GM12891 (cell line): ENCODE data around the gene PSMG3.

Experiments
- DNase-seq: peaks from one replicate; pipeline ENCODE4 v3.0.0; 2011; ENCODE audit warnings: low spot score; ENCODE audit not compliant: insufficient read length
- FAIRE-seq: peaks from 2 replicates; lab custom pipeline; 2011; peaks lifted over from hg19 to GRCh38; lab: Jason Lieb, UNC
- PAX5 ChIP-seq: IDR thresholded peaks from 2 replicates; pipeline ENCODE4 v1.6.1; 2011; ENCODE audit warnings: low read length, moderate library complexity, mild to moderate bottlenecking; ENCODE audit not compliant: insufficient read depth, severe bottlenecking
- POLR2A ChIP-seq: IDR thresholded peaks from 2 replicates; pipeline ENCODE4 v1.6.1; 2011; ENCODE audit warnings: low read depth, low read length, control low read depth
- POLR2AphosphoS5 ChIP-seq: IDR thresholded peaks from 2 replicates; pipeline ENCODE4 v1.6.1; 2011; ENCODE audit warnings: low read depth, low read length, control low read depth
- POU2F2 ChIP-seq: IDR thresholded peaks from 2 replicates; pipeline ENCODE4 v1.6.1; 2011; ENCODE audit warnings: low read depth, mild to moderate bottlenecking, control low read depth, low read length, moderate library complexity
- SPI1 ChIP-seq: IDR thresholded peaks from 2 replicates; pipeline ENCODE4 v1.6.1; 2011; ENCODE audit warnings: low read depth, low read length, control low read depth
- TAF1 ChIP-seq: IDR thresholded peaks from 2 replicates; pipeline ENCODE4 v1.6.1; 2011; ENCODE audit warnings: low read depth, low read length, control low read depth

PSMG3 gene

DNA sequence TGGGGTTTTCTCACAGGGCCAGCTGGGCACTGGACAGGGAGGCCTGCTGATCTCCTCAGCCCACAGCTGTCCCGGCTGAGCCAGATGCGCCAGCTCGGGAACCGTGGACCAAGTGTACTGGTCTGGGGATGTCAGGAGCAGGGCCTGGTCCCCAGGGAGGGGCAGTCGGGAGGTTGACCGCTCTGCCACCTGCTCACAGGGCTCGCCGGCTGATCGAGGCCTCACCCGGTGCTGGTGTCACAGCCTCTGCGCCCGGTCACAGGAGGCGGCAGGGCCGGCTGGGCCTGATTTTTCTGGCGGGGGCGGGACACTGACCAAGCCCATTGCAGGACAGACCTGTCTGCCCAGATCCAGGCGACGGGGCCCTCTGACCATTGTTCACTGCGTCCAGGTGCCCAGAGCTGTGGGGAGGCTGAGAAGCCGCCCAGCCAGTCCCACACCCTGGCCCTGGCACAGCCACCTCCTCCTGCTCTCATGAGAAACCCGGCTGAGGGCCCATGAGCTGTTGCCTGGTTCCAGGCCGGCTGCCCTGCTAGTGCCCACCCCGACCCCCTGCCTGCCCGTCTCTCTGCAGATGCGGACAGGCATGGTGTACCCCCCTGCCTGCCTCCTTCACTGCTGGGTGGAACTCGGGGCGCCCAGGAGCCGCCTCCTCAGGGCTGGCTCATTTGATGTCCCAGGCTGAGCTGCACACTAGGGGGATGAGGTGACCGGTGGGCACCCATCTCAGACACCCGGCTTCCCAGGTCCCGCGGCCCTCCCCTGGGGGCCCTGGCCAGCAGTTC is 10.8 kb downstream of the PSMG3 start:
- no peak for TF ChIP-seq PAX5
- TF ChIP-seq SPI1: no peak
- TF ChIP-seq TAF1: no peak
- no peak for TF ChIP-seq POU2F2
- TF ChIP-seq POLR2A: no peak
- no peak for TF ChIP-seq POLR2AphosphoS5
- FAIRE-seq (no peak), DNase-seq (no peak)

GRCh38 chr7:1558181-1558811 is 11.5 kb downstream of the PSMG3 start:
- DNase-seq (no peak), FAIRE-seq (no peak)
- TF ChIP-seq TAF1: no peak
- no peak for TF ChIP-seq PAX5
- no peak for TF ChIP-seq SPI1
- no peak for TF ChIP-seq POLR2A
- no peak for TF ChIP-seq POU2F2
- no peak for TF ChIP-seq POLR2AphosphoS5

DNA sequence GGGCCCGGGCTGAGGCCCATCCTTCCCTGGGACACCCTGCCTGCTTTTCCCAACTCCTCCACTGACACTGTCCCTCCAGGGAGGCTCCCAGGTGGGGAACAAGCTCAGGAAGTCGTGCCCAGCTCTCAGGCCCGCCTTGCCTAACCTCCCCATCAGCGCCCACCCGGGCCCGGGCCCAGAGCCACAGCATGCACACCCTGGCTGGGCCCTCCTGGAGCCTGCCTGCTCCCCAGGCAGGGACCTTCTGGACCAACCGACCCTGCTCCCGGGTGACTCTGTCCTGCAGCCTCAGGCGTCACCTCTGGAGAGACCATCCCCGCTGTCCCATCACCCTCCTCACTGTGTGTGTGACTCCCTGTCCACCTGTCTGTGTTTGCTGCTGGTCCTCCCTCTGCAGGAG is 12.1 kb downstream of the PSMG3 start:
- no peak for DNase-seq
- FAIRE-seq: no peak

DNA sequence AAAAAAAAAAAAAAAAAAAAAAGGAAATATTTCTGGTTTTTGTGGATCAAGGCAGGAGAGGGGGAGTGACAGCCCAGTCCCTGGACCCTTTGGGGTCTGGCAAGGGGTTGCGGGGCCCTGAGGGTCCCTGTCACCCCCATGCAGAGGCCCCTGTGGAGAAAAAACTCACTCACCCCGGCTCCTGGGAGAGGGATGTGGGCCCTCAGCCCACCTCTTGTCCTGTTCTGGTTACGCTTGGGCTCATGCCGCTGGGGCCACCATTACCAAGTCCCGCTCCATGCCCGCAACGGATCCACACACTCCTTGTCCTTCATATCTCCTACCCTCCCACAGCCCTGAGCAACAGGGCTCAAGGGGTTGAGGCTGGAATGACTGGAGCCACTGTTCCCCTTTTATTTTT is 12.8 kb downstream of the PSMG3 start:
- no peak for DNase-seq
- TF ChIP-seq PAX5 (no peak), POU2F2 (no peak), TAF1 (no peak), SPI1 (no peak), POLR2AphosphoS5 (no peak), POLR2A (no peak)
- no peak for FAIRE-seq

More for the DNA sequence above, 12.1 kb downstream of the PSMG3 start:
- no peak for TF ChIP-seq PAX5
- TF ChIP-seq POLR2A: no peak
- TF ChIP-seq POLR2AphosphoS5: no peak
- no peak for TF ChIP-seq TAF1
- no peak for TF ChIP-seq POU2F2
- no peak for TF ChIP-seq SPI1

DNA sequence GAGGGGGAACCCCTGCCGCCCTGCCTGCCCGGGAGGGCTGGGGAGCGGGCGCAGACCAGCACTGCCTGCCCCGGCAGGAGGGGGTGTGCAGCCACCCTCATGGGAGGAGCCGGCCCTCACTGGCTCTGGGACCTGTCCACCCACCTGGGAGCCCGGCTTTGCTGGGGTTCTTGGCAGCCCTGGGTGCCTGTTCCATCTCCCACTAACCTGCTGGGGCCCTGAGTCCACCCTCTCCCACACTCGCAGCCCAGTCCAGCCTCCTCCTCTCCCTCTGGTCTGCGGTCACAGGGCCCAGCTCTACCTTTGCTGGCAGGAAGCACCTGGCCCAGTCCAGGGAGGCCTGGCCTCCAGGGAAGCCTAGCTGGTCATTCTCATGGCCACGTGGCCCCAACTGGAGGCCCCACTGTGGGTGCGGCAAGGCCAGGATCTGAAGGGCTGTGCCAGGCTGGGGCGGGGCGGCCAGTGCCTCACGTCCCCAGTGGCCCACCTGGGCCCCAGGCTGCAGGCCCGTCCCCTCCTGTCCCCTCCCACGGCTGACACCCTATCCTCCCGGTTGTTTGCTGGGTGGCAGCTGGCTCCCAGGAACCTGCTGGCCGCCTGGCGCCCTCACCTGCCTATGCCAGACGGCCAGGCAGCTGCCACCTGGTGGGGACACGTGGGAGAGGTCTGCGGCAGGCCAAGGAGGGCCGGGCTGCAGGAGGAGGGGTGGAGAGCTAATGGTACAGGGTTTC is 13.9 kb downstream of the PSMG3 start, which contains the start of gene TMEM184A:
TMEM184A (minus strand) TSS at position 393 of the 731 bp plus-strand sequence. CDS start 721 bp downstream, outside the sequence.
- FAIRE-seq (peak; percentile 16), DNase-seq (no peak)
- TF ChIP-seq PAX5: no peak
- TF ChIP-seq POLR2AphosphoS5: no peak
- no peak for TF ChIP-seq POU2F2

DNA sequence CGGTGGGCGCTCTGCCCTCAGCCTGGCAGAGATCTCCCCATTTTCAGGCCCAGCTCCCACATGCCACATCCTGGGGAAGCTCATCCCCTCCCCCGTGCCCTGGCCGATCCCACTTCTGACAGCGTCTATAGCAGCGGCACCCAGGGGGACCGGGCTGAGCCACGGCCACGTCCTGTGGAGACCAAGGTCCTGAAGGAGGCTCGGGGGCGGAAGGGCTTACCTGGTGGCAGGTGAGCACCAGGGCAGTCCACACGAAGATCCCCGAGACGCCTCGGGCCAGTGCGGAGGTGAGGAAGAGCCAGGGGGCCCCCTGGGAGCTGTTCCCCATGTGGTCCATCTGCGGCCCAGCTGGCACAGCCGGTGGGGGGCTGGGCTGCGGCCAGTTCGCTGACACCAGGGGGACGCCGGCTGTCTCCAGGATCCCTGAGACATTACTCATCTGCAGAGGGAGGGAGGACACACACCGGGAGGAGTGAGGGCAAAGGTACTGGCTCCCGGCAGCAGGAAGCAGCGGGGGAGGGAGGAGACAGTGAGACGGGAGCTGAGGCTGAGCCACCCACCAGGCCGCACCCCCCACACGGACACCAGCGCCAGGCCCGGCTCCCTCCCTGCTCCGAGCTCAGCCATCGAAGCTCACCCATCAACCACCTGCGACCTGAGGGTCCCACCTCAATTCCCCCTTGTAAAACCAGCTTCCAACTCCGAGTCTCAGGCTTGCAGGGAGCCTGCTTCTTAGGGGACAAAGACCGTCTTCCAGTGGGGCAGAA is 14.6 kb downstream of the PSMG3 start:
- DNase-seq: no peak
- TF ChIP-seq POLR2AphosphoS5 (no peak), TAF1 (no peak), SPI1 (no peak), POU2F2 (no peak), POLR2A (no peak)
- FAIRE-seq: no peak

DNA sequence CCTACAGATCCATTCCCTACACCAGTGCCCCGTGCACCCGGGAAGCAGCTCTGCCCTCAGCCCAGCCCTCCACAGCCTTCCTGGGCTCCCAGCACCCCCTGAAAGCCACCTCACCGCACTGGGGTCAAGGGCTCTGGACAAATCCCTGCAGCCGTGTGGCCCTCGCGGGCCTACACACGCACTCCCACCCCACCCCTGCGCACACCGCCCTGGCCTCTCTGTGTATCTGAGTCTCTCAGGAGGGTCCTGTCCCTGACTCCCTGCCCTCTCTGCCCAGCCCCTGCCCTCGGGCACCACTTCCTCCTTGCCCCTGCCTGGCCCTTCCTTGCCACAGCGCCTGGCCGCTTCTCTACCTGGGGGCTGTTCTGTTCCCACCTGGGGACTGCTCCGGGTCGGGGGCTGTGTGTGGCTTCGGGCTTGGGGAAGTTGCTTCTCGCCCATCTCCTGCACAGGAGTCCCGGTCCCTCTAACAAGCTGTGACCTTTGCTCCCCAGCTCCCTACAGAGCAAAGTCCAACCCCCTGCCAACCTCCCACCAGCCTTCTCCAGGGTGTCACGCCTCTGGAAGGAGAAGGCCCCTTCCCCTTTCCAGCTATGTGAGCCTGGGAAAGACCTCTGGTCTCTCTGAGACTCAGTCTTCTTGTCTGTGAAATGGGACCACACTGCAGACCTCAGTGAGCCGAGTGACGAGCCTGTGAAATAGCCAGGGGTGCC is 15.3 kb downstream of the PSMG3 start:
- FAIRE-seq (no peak), DNase-seq (no peak)
- TF ChIP-seq PAX5: no peak
- TF ChIP-seq POLR2A: no peak
- no peak for TF ChIP-seq TAF1
- no peak for TF ChIP-seq SPI1
- TF ChIP-seq POLR2AphosphoS5: no peak

- no peak for TF ChIP-seq SPI1
- TF ChIP-seq POLR2A: no peak
- no peak for TF ChIP-seq PAX5
- no peak for TF ChIP-seq POU2F2
- TF ChIP-seq TAF1: no peak
- TF ChIP-seq POLR2AphosphoS5: no peak
- FAIRE-seq (no peak), DNase-seq (no peak)
Observed at GRCh38 chr7:1553512-1554210, 16.2 kb downstream of the PSMG3 start.
